SK-N-SH (cell line): Measurements from ENCODE around the gene MACROD2. TPM values are rescaled to one million over a fixed set of nuclear protein-coding genes. Genes with fewer than 3 reads are reported as not detected.

Experiments used
- CTCF ChIA-PET: fragments of 300-600, 350-600 bp; formaldehyde crosslinking; extraction: SDS; loops from one replicate; lab custom pipeline; 2021; lab: Yijun Ruan, JAX
- POLR2A ChIA-PET: fragments of 350-600 bp; sonication (Branson Sonifier 250); formaldehyde crosslinking; extraction: SDS; loops from one replicate; lab custom pipeline; 2020; ENCODE audit warnings: antibody characterized with exemption, inconsistent platforms; lab: Yijun Ruan, JAX
- DNase-seq: peaks from one replicate; pipeline ENCODE4 v3.0.0; 2012
- H2AFZ ChIP-seq: fragments of 200-600 bp; sonication (generic); 2 replicates; pipeline ENCODE4 v1.8.1; 2016; ENCODE audit warnings: antibody characterized with exemption, mild to moderate bottlenecking, low read depth
- H3F3A ChIP-seq: fragments of 200-600 bp; sonication (generic); replicated peaks from 2 replicates; pipeline ENCODE3; 2016; ENCODE audit warnings: antibody characterized with exemption, mild to moderate bottlenecking; ENCODE audit not compliant: insufficient read depth
- H3K27ac ChIP-seq, 2 experiments: fragments of 200-500 bp in 1 of 2; fragments of 200-600 bp in 1 of 2; sonication (Bioruptor generic) in 1 of 2; sonication (generic), shearing (Covaris generic) in 1 of 2; 2 replicates each; pipeline versions ENCODE4 v1.5.1 to v1.6.1; 2014 to 2016; ENCODE audit warnings: low read depth in 2 of 2, inconsistent platforms in 1 of 2, low read length in 1 of 2, mild to moderate bottlenecking in 1 of 2, mixed read lengths in 1 of 2
- H3K27me3 ChIP-seq: fragments of 200-600 bp; sonication (generic), shearing (Covaris generic); 2 replicates; pipeline ENCODE4 v1.6.1; 2016; ENCODE audit warnings: mixed run types; ENCODE audit not compliant: insufficient read depth
- H3K36me3 ChIP-seq, 2 experiments: fragments of 200-500 bp in 1 of 2; fragments of 200-600 bp in 1 of 2; sonication (Bioruptor generic) in 1 of 2; sonication (generic) in 1 of 2; replicated peaks in 1 of 2; 2 replicates each; pipeline versions ENCODE3 to v1.5.1; 2014 to 2016; ENCODE audit warnings: low read length in 1 of 2, mild to moderate bottlenecking in 1 of 2; ENCODE audit not compliant: insufficient read depth in 2 of 2, control insufficient read depth in 1 of 2
- H3K4me1 ChIP-seq, 2 experiments: fragments of 200-500 bp in 1 of 2; fragments of 200-600 bp in 1 of 2; sonication (Bioruptor generic) in 1 of 2; sonication (generic), shearing (Covaris generic) in 1 of 2; 2 replicates each; pipeline versions ENCODE4 v1.5.1 to v1.6.1; 2014 to 2016; ENCODE audit warnings: low read depth in 1 of 2, low read length in 1 of 2, mixed run types in 1 of 2; ENCODE audit not compliant: insufficient read depth in 2 of 2, control insufficient read depth in 1 of 2
- H3K4me2 ChIP-seq: fragments of 200-600 bp; sonication (generic), shearing (Covaris generic); 2 replicates; pipeline ENCODE4 v1.6.1; 2017; ENCODE audit warnings: mixed run types
- H3K4me3 ChIP-seq, 2 experiments: fragments of 200-500 bp in 1 of 2; fragments of 200-600 bp in 1 of 2; sonication (Bioruptor generic) in 1 of 2; sonication (generic), shearing (Covaris generic) in 1 of 2; 2 replicates each; pipeline versions ENCODE4 v1.5.1 to v1.8.1; 2014 to 2016; ENCODE audit warnings: low read depth in 2 of 2, inconsistent platforms in 1 of 2, low read length in 1 of 2, mild to moderate bottlenecking in 1 of 2, mixed read lengths in 1 of 2, moderate library complexity in 1 of 2
- H3K79me2 ChIP-seq: fragments of 200-600 bp; sonication (generic); 2 replicates; pipeline ENCODE4 v1.8.1; 2017; ENCODE audit warnings: mild to moderate bottlenecking; ENCODE audit not compliant: insufficient read depth
- H3K9ac ChIP-seq: fragments of 200-600 bp; sonication (generic); 2 replicates; pipeline ENCODE4 v1.6.1; 2017; ENCODE audit warnings: mixed run types
- H3K9me2 ChIP-seq: fragments of 200-600 bp; sonication (generic); 2 replicates; pipeline ENCODE4 v1.6.1; 2017; ENCODE audit warnings: mixed run types
- H3K9me3 ChIP-seq: fragments of 200-600 bp; sonication (generic); 2 replicates; pipeline ENCODE4 v1.6.1; 2017; ENCODE audit warnings: mixed run types, mild to moderate bottlenecking, moderate library complexity
- H4K20me1 ChIP-seq: fragments of 200-600 bp; sonication (generic); 2 replicates; pipeline ENCODE4 v1.6.1; 2017; ENCODE audit warnings: mild to moderate bottlenecking, mixed run types; ENCODE audit not compliant: insufficient read depth
- CHD2 ChIP-seq: fragments of 150-350 bp; IDR thresholded peaks from 2 replicates; pipeline ENCODE4 v1.6.1; 2018; ENCODE audit warnings: low read length; ENCODE audit not compliant: partially characterized antibody
- CTCF ChIP-seq: fragments of 200-600 bp; sonication (generic); IDR thresholded peaks from 2 replicates; pipeline ENCODE4 v1.6.1; 2017; ENCODE audit warnings: antibody characterized with exemption, mild to moderate bottlenecking, moderate library complexity
- EZH2phosphoT487 ChIP-seq: fragments of 200-600 bp; sonication (generic); IDR thresholded peaks from 2 replicates; pipeline ENCODE4 v1.6.1; 2017; ENCODE audit warnings: low read depth, mixed run types, mild to moderate bottlenecking, antibody characterized with exemption, moderate library complexity, borderline replicate concordance
- GABPA ChIP-seq: IDR thresholded peaks from 2 replicates; pipeline ENCODE4 v1.4.0; 2012; ENCODE audit warnings: low read depth, mild to moderate bottlenecking
- JUND ChIP-seq: IDR thresholded peaks from 2 replicates; pipeline ENCODE4 v1.4.0; 2012
- MAX ChIP-seq: IDR thresholded peaks from 2 replicates; pipeline ENCODE4 v1.4.0; 2012; ENCODE audit warnings: low read depth
- MXI1 ChIP-seq: IDR thresholded peaks from 2 replicates; pipeline ENCODE4 v1.6.1; 2012; ENCODE audit warnings: mild to moderate bottlenecking, low read depth, low read length, improper control_type of control experiment
- PBX3 ChIP-seq: IDR thresholded peaks from 2 replicates; pipeline ENCODE4; 2012
- POLR2AphosphoS5 ChIP-seq: IDR thresholded peaks from 2 replicates; pipeline ENCODE4 v1.6.1; 2012; ENCODE audit warnings: low read depth, low read length
- RCOR1 ChIP-seq: fragments of 150-350 bp; IDR thresholded peaks from 2 replicates; pipeline ENCODE4 v1.6.1; 2017; ENCODE audit warnings: antibody characterized with exemption, low read length
- RFX5 ChIP-seq: IDR thresholded peaks from 2 replicates; pipeline ENCODE4 v1.6.1; 2012; ENCODE audit warnings: mild to moderate bottlenecking, improper control_type of control experiment, low read length
- RXRA ChIP-seq: IDR thresholded peaks from 2 replicates; pipeline ENCODE4 v1.4.0; 2012; ENCODE audit warnings: low read depth, mild to moderate bottlenecking, borderline replicate concordance
- SIN3A ChIP-seq: IDR thresholded peaks from 2 replicates; pipeline ENCODE4 v1.6.1; 2012; ENCODE audit warnings: low read depth, mild to moderate bottlenecking, low read length, moderate library complexity, borderline replicate concordance
- TCF12 ChIP-seq: IDR thresholded peaks from 2 replicates; pipeline ENCODE4 v1.4.0; 2012
- TEAD4 ChIP-seq: IDR thresholded peaks from 2 replicates; pipeline ENCODE4 v1.4.0; 2012; ENCODE audit warnings: mild to moderate bottlenecking, borderline replicate concordance; ENCODE audit not compliant: insufficient read depth
- ZBTB33 ChIP-seq: IDR thresholded peaks from 2 replicates; pipeline ENCODE4 v1.4.0; 2012; ENCODE audit warnings: low read depth, borderline replicate concordance
- WGBS: methylation state at CpG from one replicate; pipeline ENCODE4 v1.1.6; 2017; ENCODE audit warnings: low lambda C conversion rate; 5-methylcytosine and 5-hydroxymethylcytosine counted together
- polyA plus RNA-seq, 3 experiments: library from polyadenylated mRNA; depleted of rRNA; stranded (reverse); fragments of >200 nt; gene quantifications; 2 replicates each; pipeline ENCODE4 v1.2.3, GENCODE V29; 2012

Gene MACROD2
- polyA plus RNA-seq, 1 of the 3 experiments (the other 2 are of a cell fraction): 0.33 TPM

GRCh38 chr20:14526891-14527290 lies 531.6 kb downstream of the MACROD2 start:
- ChIA-PET CTCF (no interaction called here), POLR2A (no interaction called here)
- no peak for TF ChIP-seq MAX
- no peak for TF ChIP-seq EZH2phosphoT487
- TF ChIP-seq CTCF: no peak
- no peak for TF ChIP-seq RXRA
- TF ChIP-seq RCOR1: no peak
- TF ChIP-seq POLR2AphosphoS5: no peak
- TF ChIP-seq CHD2: no peak
- TF ChIP-seq MXI1: no peak
- no peak for TF ChIP-seq JUND
- Histone ChIP-seq H2AFZ (no peak overlapping the region), H3K9me2 (no peaks in the 10 kb centered on the region), H3K79me2 (no peaks in the 10 kb centered on the region), H3K4me3 (no peak overlapping the region), H3K27me3 (no peaks in the 10 kb centered on the region), H3K9ac (no peak overlapping the region), H4K20me1 (no peaks in the 10 kb centered on the region), H3K36me3 (no peaks in the 10 kb centered on the region), H3K4me2 (no peak overlapping the region), H3K4me1 (no peaks in the 10 kb centered on the region), H3K27ac (no peak overlapping the region), H3K9me3 (no peaks in the 10 kb centered on the region), H3F3A (no peaks in the 10 kb centered on the region)
- no peak for DNase-seq
- 88% methylated on average over 12 of the region's 12 CpGs for WGBS

- Histone ChIP-seq H3K27ac (no peak overlapping the region), H3K9me2 (no peaks in the 10 kb centered on the region), H3K4me3 (no peak overlapping the region), H3K36me3 (no peaks in the 10 kb centered on the region), H3K9ac (no peak overlapping the region), H4K20me1 (no peaks in the 10 kb centered on the region), H2AFZ (no peak overlapping the region), H3K9me3 (no peaks in the 10 kb centered on the region), H3F3A (no peaks in the 10 kb centered on the region), H3K27me3 (no peaks in the 10 kb centered on the region), H3K79me2 (no peaks in the 10 kb centered on the region), H3K4me2 (no peak overlapping the region), H3K4me1 (peaks cover 0 to under 1% of the 10 kb centered on the region in 2 experiments; a peak in 2 of 4 replicates)
- no peak for DNase-seq
- POLR2A ChIA-PET: no interaction called here
- CTCF ChIA-PET: no interaction called here
- 81% methylated on average over 5 of the region's 5 CpGs for WGBS
- TF ChIP-seq RFX5: no peak
- no peak for TF ChIP-seq RXRA
- TF ChIP-seq GABPA: no peak
- no peak for TF ChIP-seq TEAD4
- TF ChIP-seq JUND: no peak
- no peak for TF ChIP-seq PBX3
- no peak for TF ChIP-seq MAX
- no peak for TF ChIP-seq TCF12
- TF ChIP-seq CTCF: no peak
- no peak for TF ChIP-seq SIN3A
- TF ChIP-seq ZBTB33: no peak
- no peak for TF ChIP-seq POLR2AphosphoS5
Observed at GRCh38 chr20:14531786-14532185, 536.5 kb downstream of the MACROD2 start.
